GM21423 (cell line): ENCODE results near the gene KCNMB3.

Experiments used
- ATAC-seq: cut with Tn5 transposase; IDR thresholded peaks from one replicate; pipeline ENCODE4 v1.9.1; 2021; ENCODE audit warnings: mild to moderate bottlenecking, moderate library complexity; ENCODE audit not compliant: unreplicated experiment

The KCNMB3 gene

DNA sequence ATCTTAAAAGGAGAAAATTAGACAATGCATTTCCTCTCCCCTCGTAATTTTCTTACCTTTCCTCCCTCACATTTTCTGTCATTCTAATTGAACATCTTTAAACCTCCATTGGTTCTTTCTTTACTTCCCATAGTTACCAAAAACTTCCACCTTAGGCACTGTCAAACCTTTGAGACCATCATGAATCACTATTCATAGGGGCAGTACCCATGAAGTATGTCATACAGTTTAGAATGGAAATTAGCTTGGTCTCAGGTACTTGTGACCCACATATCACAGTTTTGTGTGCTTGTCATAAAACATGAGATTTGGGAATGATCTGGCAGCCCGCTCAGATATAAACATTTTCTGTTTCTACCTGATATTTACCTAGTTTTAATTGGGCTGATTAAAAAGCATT, 50.1 kb downstream of the KCNMB3 start:
- no peak for ATAC-seq

DNA sequence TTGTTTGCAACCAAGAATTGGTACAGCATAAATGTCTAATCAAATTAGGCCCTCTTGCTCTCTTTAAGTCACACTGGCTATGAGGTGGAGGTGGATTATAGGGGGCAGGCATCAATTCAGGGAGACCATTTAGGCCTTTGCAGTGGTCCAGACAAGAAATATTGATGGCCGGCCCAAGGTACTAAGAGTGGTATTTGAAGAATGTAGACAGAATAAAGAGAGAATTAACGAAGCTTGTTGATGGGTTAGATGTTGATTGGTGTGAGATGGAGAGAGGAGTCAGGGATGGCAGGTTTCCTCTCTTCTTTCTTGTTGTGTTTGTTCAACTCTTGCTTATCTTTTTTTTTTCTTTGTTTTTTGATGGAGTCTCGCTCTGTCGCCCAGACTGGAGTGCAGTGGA, 54.2 kb downstream of the KCNMB3 start:
- ATAC-seq = no peak

- ATAC-seq = peak; percentile 83
Measured at GRCh38 chr3:179196098-179196497, 54.8 kb downstream of the KCNMB3 start.

DNA sequence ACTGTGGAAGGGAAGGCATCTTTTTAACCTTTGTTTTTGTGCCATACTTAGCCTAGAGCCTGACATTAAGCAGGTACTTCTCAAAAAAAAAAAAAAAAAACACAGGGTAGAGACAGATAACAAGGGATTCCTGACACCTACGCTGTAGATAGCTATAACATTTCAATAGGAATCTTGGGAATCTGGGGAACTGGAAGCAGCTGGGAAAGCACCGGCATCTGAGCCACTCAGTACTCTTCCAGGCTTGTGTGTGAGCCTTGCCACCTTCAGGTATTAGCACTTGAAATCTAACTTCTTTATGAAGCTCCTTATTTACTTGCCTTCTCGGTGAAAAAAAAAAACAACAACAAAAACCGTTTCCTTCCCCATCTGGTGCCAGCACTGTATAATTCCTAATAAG, 56.0 kb downstream of the KCNMB3 start:
- no peak for ATAC-seq
